GM12874 (cell line): Measurements from ENCODE around the gene N4BP2L1.

Source experiments
- TF ChIP-seq, protein P1 (sequence below): IDR thresholded peaks from 2 replicates; pipeline ENCODE4 v1.5.1; 2011; ENCODE audit warnings: low read depth, mild to moderate bottlenecking, control low read depth, low read length, moderate library complexity; ENCODE audit not compliant: insufficient read depth

N4BP2L1 gene

DNA sequence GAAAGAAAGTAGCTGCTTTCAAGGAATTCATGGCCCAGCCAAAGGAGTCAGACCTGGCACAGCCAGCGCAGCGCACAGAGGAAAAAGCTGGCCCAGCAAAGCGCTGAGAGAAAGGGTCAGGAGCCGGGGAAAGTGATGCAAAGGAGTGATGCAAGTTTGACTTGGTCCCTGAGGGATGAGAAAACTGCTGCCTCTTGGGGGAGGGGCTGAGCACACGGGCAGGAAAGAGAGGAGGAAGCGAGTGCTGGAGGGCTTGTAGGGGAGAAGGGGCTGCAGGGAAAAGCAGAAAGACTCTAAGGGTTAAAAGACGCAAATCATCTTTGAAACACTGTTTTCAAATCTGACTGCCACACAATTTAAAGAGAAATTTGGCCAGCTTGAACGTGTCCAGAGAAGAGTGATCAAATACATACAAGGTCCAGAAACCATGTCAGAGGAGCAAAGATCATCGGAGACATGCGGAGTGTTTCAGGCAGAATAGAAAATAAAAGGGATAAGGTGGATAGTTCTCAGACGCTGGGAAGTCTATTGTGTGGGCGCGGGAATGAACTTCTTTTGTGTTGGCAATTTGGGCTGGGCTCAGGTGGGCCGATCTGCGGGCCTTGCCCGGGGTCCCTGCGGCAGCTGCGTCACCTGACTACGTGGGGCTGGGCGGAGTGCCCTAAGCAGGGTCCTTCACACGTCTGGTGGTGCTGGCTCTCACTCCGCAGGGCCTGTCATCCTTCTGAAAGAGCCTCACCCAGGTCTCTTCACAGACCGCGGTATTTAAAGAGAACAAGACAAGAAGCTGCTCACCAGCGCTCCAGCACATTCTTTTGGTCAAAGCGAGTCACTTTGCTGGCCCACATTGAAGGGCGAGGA is 18.1 kb downstream of the N4BP2L1 start:
- TF ChIP-seq, protein P1, sequence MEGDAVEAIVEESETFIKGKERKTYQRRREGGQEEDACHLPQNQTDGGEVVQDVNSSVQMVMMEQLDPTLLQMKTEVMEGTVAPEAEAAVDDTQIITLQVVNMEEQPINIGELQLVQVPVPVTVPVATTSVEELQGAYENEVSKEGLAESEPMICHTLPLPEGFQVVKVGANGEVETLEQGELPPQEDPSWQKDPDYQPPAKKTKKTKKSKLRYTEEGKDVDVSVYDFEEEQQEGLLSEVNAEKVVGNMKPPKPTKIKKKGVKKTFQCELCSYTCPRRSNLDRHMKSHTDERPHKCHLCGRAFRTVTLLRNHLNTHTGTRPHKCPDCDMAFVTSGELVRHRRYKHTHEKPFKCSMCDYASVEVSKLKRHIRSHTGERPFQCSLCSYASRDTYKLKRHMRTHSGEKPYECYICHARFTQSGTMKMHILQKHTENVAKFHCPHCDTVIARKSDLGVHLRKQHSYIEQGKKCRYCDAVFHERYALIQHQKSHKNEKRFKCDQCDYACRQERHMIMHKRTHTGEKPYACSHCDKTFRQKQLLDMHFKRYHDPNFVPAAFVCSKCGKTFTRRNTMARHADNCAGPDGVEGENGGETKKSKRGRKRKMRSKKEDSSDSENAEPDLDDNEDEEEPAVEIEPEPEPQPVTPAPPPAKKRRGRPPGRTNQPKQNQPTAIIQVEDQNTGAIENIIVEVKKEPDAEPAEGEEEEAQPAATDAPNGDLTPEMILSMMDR, result no peak

GRCh38 chr13:32409001-32409313 is 19.0 kb downstream of the N4BP2L1 start:
- TF ChIP-seq, protein P1, result no peak

DNA sequence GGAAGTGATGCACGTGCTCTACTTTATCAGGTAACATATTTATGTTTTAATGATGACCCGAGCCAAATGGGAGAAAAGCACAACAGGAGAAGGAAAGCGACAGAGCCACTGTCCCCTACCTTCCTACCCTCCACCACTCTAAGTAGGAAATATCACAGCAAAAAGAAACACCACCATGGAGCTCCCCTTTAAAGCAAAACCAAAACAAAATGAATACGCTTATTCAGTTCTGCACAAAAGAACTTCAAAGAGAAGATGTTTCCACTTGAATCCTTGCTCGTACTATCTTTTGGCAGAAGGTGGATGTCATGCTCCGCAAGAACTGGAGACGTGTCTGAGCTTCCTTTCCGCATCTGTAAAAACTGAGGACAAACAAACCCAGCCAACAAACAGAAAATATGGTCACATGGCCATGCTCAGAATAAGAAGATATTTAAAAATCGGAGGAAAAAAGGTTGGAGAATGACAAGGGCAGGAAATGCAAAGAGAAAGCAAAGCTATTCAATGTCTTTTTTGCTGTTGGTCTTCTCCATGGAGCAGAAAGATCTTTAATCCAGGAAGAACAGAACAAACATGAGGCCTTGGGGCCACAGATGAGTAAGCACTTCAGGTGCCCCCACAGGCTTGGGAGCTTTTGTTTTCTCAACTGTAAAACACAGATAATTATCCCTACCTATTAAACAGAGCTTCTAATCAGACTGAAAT is 19.5 kb downstream of the N4BP2L1 start:
- TF ChIP-seq, protein P1, result no peak

- TF ChIP-seq, protein P1, result no peak
Observed at GRCh38 chr13:32407854-32408253, 20.1 kb downstream of the N4BP2L1 start.

- TF ChIP-seq, protein P1, result no peak
Observed at GRCh38 chr13:32403108-32403507, 24.8 kb downstream of the N4BP2L1 start.

GRCh38 chr13:32391101-32391619 is 36.8 kb downstream of the N4BP2L1 start:
- TF ChIP-seq, protein P1, result no peak

- TF ChIP-seq, protein P1, result no peak
Observed at GRCh38 chr13:32390484-32390883, 37.4 kb downstream of the N4BP2L1 start.
